Right lobe of liver (tissue), 6 donors: Measurements from ENCODE around the gene FAM163B. TPM values are rescaled to one million over a fixed set of nuclear protein-coding genes. Genes with fewer than 3 reads are reported as not detected.

Experiments used
- ATAC-seq, 4 donors: fragments of 200-7000 bp; cut with Tn5 transposase; one replicate each; pipeline ENCODE4 v1.9.1; 2020; ENCODE audit warnings: mild to moderate bottlenecking in 4 of 4, moderate library complexity in 4 of 4
- DNase-seq, 3 donors: peaks; one replicate each; pipeline ENCODE4 v3.0.0-alpha.2; 2020
- H3K27ac ChIP-seq, 3 donors: fragments of 200-600 bp; one replicate each; pipeline ENCODE4 v1.8.0; 2022
- H3K27me3 ChIP-seq, 2 donors: fragments of 200-600 bp; one replicate each; pipeline ENCODE4 v1.8.0; 2022
- H3K36me3 ChIP-seq, 4 donors: fragments of 200-600 bp; sonication (generic) in 1 of 4; one replicate each; pipeline versions ENCODE4 v1.5.1 to v1.8.0; 2017 to 2022; ENCODE audit warnings: control low read depth in 1 of 4
- H3K4me1 ChIP-seq, 4 donors: fragments of 200-600 bp; sonication (generic) in 1 of 4; one replicate each; pipeline versions ENCODE4 v1.5.1 to v1.8.0; 2017 to 2022; ENCODE audit warnings: control low read depth in 1 of 4
- H3K4me3 ChIP-seq, 3 donors: fragments of 200-600 bp; one replicate each; pipeline ENCODE4 v1.8.0; 2022
- H3K9me3 ChIP-seq, 4 donors: fragments of 200-600 bp; sonication (generic) in 1 of 4; one replicate each; pipeline versions ENCODE4 v1.5.1 to v1.8.0; 2017 to 2022; ENCODE audit warnings: control low read depth in 1 of 4
- CTCF ChIP-seq, 4 donors: fragments of 200-600 bp in 3 of 4; fragments of 450-650 bp in 1 of 4; IDR thresholded peaks; one replicate each; pipeline versions ENCODE4 v1.5.1 to v1.8.0; 2016 to 2022; ENCODE audit warnings: antibody characterized with exemption in 4 of 4, mild to moderate bottlenecking in 2 of 4
- POLR2A ChIP-seq: fragments of 450-650 bp; IDR thresholded peaks from one replicate; pipeline ENCODE4 v1.6.1; 2017; ENCODE audit warnings: antibody characterized with exemption, mild to moderate bottlenecking
- WGBS: methylation state at CpG from one replicate; pipeline ENCODE4 v1.1.6; 2018; ENCODE audit warnings: low coverage, low lambda C conversion rate; ENCODE audit not compliant: insufficient coverage; ENCODE audit errors: missing lambda C conversion rate; 5-methylcytosine and 5-hydroxymethylcytosine counted together
- intact Hi-C, 2 donors: fragments of 100-400 bp; cut with DNase I; formaldehyde crosslinking; loops; one replicate each; pipeline versions ENCODE4 v1.11.2 to v1.14.1; 2022
- total RNA-seq, 6 experiments: library from RNA; depleted of rRNA in 2 of 6; stranded (reverse); fragments of >200 nt in 2 of 6; fragmentation: NEBNext Ultra II Directional in 3 of 6; extraction: Animal tissue kit (Norgen Biotek cat#: 25700) in 3 of 6; gene quantifications; one replicate each; pipeline versions ENCODE4 v1.1.0 to v1.2.4, GENCODE V29; 2016 to 2023
- donor health status: DM: no; HTN: yes; CAD: no.
- donor health status: DM: no; HTN: no; CAD: no.
- donor health status: DM: no; HTN: no; CAD: no.
- donor health status: DM: no; HTN: yes; CAD: no.
- donor health status: DM: no; HTN: yes; CAD: no.

FAM163B gene
- total RNA-seq, 6 experiments from 2014 or later: 1.6 to 5.8 (median 3.0) TPM

GRCh38 chr9:133553973-133554713 lies 55.0 kb downstream of the FAM163B start:
- no peak for DNase-seq
- TF ChIP-seq CTCF (IDR thresholded peaks at IDR 0.05) (no peak), POLR2A (no peak)
- 89% methylated on average over 20 of the region's 31 CpGs for WGBS
- H3K27ac ChIP-seq: no peak overlapping the region
- intact Hi-C loops: no loop called here
- no peak overlapping the region for H3K4me3 ChIP-seq
- H3K27me3 ChIP-seq: no peaks in the 10 kb centered on the region
- no peaks in the 10 kb centered on the region for H3K9me3 ChIP-seq
- no peaks in the 10 kb centered on the region for H3K4me1 ChIP-seq
- H3K36me3 ChIP-seq: no peaks in the 10 kb centered on the region
- no peak for ATAC-seq

GRCh38 chr9:133553123-133553522 lies 56.1 kb downstream of the FAM163B start:
- no peak for ATAC-seq
- no peak for DNase-seq
- TF ChIP-seq CTCF (IDR thresholded peaks at IDR 0.05): no peak
- no peak for TF ChIP-seq POLR2A
- Histone ChIP-seq H3K4me1 (no peaks in the 10 kb centered on the region), H3K27ac (no peak overlapping the region), H3K27me3 (no peaks in the 10 kb centered on the region), H3K9me3 (no peaks in the 10 kb centered on the region), H3K4me3 (no peak overlapping the region), H3K36me3 (no peaks in the 10 kb centered on the region)
- WGBS: 82% methylated on average over 6 of the region's 10 CpGs
- intact Hi-C loops: no loop called here

- H3K9me3 ChIP-seq: no peaks in the 10 kb centered on the region
- no peak for ATAC-seq
- WGBS: 90% methylated on average over 6 of the region's 8 CpGs
- H3K27ac ChIP-seq: no peak overlapping the region
- no peaks in the 10 kb centered on the region for H3K36me3 ChIP-seq
- no peak overlapping the region for H3K4me3 ChIP-seq
- TF ChIP-seq CTCF (IDR thresholded peaks at IDR 0.05) (no peak), POLR2A (no peak)
- no peak for DNase-seq
- H3K4me1 ChIP-seq: no peaks in the 10 kb centered on the region
- intact Hi-C loops: no loop called here
- no peaks in the 10 kb centered on the region for H3K27me3 ChIP-seq
These were observed 57.0 kb downstream of the FAM163B start for GRCh38 chr9:133552236-133552635.

- H3K27ac ChIP-seq: no peak overlapping the region
- intact Hi-C loops: no loop called here
- H3K27me3 ChIP-seq: no peaks in the 10 kb centered on the region
- ATAC-seq (no peak), DNase-seq (no peak)
- H3K4me3 ChIP-seq: no peak overlapping the region
- peaks cover 0 to 2% (median 0%) of the 10 kb centered on the region in 4 donors for H3K4me1 ChIP-seq
- no peak for TF ChIP-seq POLR2A
- no peak for TF ChIP-seq CTCF (IDR thresholded peaks at IDR 0.05)
- H3K9me3 ChIP-seq: no peaks in the 10 kb centered on the region
- no peaks in the 10 kb centered on the region for H3K36me3 ChIP-seq
- 95% methylated on average over 2 of the region's 7 CpGs for WGBS
These were observed 57.7 kb downstream of the FAM163B start for GRCh38 chr9:133551446-133551845.
